OCI-LY3 (cell line): ENCODE data around the gene GORAB.

Source experiments
- CTCF ChIP-seq: fragments of 200-600, 300-600 bp; sonication (generic); IDR thresholded peaks from 2 replicates; pipeline ENCODE4 v1.5.1; 2014; ENCODE audit warnings: antibody characterized with exemption, low read length, low read depth
- EZH2phosphoT487 ChIP-seq: fragments of 200-600 bp; shearing (Covaris generic); IDR thresholded peaks from 2 replicates; pipeline ENCODE4 v1.6.1; 2018; ENCODE audit warnings: antibody characterized with exemption, mixed run types, low read depth

GRCh38 chr1:170491291-170491690 lies 40.7 kb upstream of the GORAB start:
- TF ChIP-seq CTCF = no peak
- no peak for TF ChIP-seq EZH2phosphoT487
